Measurements from ENCODE around the gene GALNTL6.

Gene GALNTL6

DNA sequence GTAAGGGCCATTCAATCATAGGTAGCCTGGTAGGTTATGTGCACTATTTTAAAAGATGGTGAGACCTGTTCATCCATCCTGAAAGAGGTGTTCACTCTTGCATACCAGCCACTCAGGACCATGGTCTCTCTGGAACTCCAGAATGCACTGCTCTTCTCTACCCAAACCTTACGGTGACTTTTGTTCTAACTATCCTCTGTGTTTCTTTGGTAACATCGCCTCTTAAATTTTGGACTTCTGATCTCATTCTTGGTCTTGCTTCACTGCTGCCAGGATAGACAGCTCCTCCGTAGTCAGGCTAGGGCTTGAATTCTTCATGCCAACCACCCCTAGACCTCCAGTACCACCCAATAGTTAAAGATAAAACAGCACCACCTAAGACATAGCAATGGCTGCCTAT is 1009.1 kb downstream of the GALNTL6 start:
- no peak overlapping the region for H3K4me3 ChIP-seq (ENCODE audit: low read depth in 1 of 2, low read length in 2 of 2)
- no peaks in the 10 kb centered on the region for H3K27me3 ChIP-seq (ENCODE audit: control insufficient read depth in 1 of 2, insufficient read depth in 2 of 2, low read length in 2 of 2)
- no peaks in the 10 kb centered on the region for H3K36me3 ChIP-seq (ENCODE audit: insufficient read depth, low read length)
- H3K4me1 ChIP-seq (ENCODE audit: insufficient read depth, low read length) = no peaks in the 10 kb centered on the region
- H3K9ac ChIP-seq (ENCODE audit: low read length) = no peak overlapping the region
- H3K9me3 ChIP-seq (ENCODE audit: low read length) = no peaks in the 10 kb centered on the region
- H3K27ac ChIP-seq (ENCODE audit: low read depth, low read length) = no peak overlapping the region

DNA sequence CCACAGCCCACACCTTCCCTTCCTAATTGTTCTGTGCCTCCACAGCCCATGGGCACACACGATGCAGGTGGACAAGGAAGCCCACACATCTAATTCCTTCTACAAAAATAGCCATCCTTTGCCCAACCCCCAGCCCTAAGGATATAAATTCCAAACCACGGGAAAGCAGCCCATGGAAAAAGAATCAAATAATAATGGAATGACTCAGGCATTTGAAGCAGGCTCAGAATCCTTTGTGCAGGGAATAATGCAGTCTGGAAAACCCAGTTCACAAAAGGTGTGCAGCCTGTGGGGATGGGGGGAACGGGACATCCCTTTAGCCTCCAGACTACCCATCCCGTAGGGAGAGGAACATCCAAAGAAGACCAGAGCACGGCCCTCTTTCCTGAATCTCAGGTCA is 1013.1 kb downstream of the GALNTL6 start:
- H3K9me3 ChIP-seq (ENCODE audit: low read length) = no peaks in the 10 kb centered on the region

DNA sequence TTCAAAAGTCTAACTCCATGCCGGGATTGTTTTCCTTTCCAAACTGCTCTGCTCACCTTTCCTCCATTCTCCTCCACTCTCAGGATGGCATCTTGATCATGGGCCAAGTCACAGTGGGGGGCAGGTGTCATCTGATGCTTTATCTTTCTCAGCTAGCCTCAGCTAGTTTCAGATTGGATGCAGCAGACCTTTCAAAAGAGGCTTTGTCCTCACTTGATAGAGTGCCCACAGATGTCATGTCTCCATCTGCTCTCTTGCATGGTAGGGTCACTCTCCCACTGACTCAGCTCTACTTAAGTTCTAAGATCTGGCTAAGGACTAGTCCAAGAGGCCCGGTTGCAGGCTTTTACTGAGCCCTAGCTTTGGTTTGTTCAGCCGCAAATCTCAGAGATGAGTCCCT is 1013.7 kb downstream of the GALNTL6 start:
- Histone ChIP-seq H3K27me3 (ENCODE audit: control insufficient read depth in 1 of 2, insufficient read depth in 2 of 2, low read length in 2 of 2) (no peaks in the 10 kb centered on the region), H3K9me3 (ENCODE audit: low read length) (no peaks in the 10 kb centered on the region), H3K4me1 (ENCODE audit: insufficient read depth, low read length) (no peaks in the 10 kb centered on the region), H3K27ac (ENCODE audit: low read depth, low read length) (no peak overlapping the region), H3K4me3 (ENCODE audit: low read depth in 1 of 2, low read length in 2 of 2) (no peak overlapping the region), H3K9ac (ENCODE audit: low read length) (no peak overlapping the region), H3K36me3 (ENCODE audit: insufficient read depth, low read length) (no peaks in the 10 kb centered on the region)

More for the DNA sequence above, 1013.1 kb downstream of the GALNTL6 start:
- Histone ChIP-seq H3K36me3 (ENCODE audit: insufficient read depth, low read length) (no peaks in the 10 kb centered on the region), H3K27ac (ENCODE audit: low read depth, low read length) (no peak overlapping the region), H3K9ac (ENCODE audit: low read length) (no peak overlapping the region), H3K4me1 (ENCODE audit: insufficient read depth, low read length) (no peaks in the 10 kb centered on the region), H3K27me3 (ENCODE audit: control insufficient read depth in 1 of 2, insufficient read depth in 2 of 2, low read length in 2 of 2) (no peaks in the 10 kb centered on the region), H3K4me3 (ENCODE audit: low read depth in 1 of 2, low read length in 2 of 2) (no peak overlapping the region)

DNA sequence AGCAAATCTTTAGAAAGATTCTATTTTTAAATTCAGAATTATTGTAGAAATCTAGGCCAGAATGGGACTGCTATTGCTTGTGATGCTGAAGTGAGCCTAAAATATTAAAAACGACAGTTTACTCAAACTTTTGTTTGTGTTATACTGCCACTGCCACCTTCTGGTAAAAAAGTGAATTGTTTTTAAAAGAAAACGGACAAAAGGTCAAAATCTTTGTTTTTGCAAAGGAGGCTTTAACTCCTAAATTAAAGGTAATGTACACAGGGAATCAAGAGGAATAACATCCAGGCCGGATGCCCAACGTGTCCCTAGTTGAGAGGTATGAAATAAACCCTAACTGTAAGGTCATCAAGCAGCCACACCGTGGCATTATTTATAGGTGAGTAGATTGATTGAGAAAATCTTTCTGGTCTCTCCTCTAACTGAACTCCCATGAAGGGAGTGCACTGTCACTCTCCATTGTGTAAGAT is 1017.1 kb downstream of the GALNTL6 start:
- H3K36me3 ChIP-seq (ENCODE audit: insufficient read depth, low read length) = no peaks in the 10 kb centered on the region

DNA sequence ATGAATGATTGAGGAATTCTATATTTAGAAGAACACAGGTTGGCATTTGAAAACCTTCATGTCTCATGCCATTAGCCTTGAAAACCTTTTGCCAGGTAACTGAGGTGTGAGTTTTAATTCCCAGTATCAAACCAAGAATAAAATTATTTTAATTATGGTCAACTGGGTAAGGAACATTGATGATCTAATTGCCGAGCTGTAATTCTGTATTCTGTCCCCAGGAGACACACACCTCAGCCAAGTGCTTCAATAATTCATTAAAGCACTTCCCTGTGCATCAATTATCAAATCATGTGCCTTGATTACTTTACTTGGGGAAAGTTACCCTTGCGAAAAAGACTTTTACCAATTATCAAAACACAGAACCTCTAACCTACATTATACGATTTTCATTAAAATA is 1023.5 kb downstream of the GALNTL6 start:
- Histone ChIP-seq H3K27ac (ENCODE audit: low read depth, low read length) (no peak overlapping the region), H3K4me1 (ENCODE audit: insufficient read depth, low read length) (no peaks in the 10 kb centered on the region), H3K9me3 (ENCODE audit: low read length) (no peaks in the 10 kb centered on the region), H3K9ac (ENCODE audit: low read length) (no peak overlapping the region), H3K27me3 (ENCODE audit: control insufficient read depth in 1 of 2, insufficient read depth in 2 of 2, low read length in 2 of 2) (no peaks in the 10 kb centered on the region), H3K36me3 (ENCODE audit: insufficient read depth, low read length) (no peaks in the 10 kb centered on the region), H3K4me3 (ENCODE audit: low read depth in 1 of 2, low read length in 2 of 2) (no peak overlapping the region)

More for the DNA sequence above, 1017.1 kb downstream of the GALNTL6 start:
- no peaks in the 10 kb centered on the region for H3K4me1 ChIP-seq (ENCODE audit: insufficient read depth, low read length)
- H3K9me3 ChIP-seq (ENCODE audit: low read length) = no peaks in the 10 kb centered on the region
- no peak overlapping the region for H3K27ac ChIP-seq (ENCODE audit: low read depth, low read length)
- no peak overlapping the region for H3K4me3 ChIP-seq (ENCODE audit: low read depth in 1 of 2, low read length in 2 of 2)
- H3K9ac ChIP-seq (ENCODE audit: low read length) = no peak overlapping the region
- no peaks in the 10 kb centered on the region for H3K27me3 ChIP-seq (ENCODE audit: control insufficient read depth in 1 of 2, insufficient read depth in 2 of 2, low read length in 2 of 2)

DNA sequence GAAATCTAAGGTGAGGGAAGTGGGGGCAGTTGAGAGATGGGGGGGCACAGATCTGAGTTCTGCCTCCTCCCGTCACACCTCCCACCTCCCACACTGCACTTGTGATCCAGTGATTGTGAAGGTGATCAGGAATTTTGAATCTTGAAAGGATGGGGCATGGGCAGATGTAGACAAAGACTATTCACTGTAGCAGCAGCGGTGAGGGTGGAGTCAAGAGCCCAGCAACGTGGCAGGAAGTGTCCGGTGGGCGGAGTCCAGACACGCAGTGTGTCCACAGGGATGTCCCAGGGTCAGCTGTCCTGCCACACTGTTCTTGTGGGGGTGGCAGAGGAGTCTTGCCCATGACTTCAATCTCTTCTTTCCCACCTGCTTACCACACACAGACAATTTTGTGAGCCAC is 1024.9 kb downstream of the GALNTL6 start:
- no peak overlapping the region for H3K4me3 ChIP-seq (ENCODE audit: low read depth in 1 of 2, low read length in 2 of 2)
- H3K27ac ChIP-seq (ENCODE audit: low read depth, low read length) = no peak overlapping the region
- H3K36me3 ChIP-seq (ENCODE audit: insufficient read depth, low read length) = no peaks in the 10 kb centered on the region
- no peaks in the 10 kb centered on the region for H3K4me1 ChIP-seq (ENCODE audit: insufficient read depth, low read length)
- no peak overlapping the region for H3K9ac ChIP-seq (ENCODE audit: low read length)
- no peaks in the 10 kb centered on the region for H3K9me3 ChIP-seq (ENCODE audit: low read length)
- H3K27me3 ChIP-seq (ENCODE audit: control insufficient read depth in 1 of 2, insufficient read depth in 2 of 2, low read length in 2 of 2) = no peaks in the 10 kb centered on the region

DNA sequence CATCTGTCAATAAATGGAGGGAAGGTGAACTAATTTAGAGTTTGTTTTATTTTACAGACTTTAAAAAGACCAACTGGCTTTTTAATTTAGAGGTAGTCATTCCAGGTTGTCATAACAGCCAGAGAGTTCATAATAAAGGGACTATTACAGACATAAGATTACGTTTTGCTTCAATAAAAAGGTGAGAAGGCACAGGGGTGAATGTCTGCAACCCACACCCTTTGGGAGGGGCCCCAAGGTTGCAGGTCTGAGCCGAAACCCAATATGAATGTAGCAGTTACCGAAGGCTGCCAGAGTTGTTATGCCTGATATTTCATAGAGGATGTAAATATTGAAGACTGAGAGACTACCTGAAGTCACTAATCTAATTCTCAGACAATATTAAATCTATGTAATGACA is 1025.7 kb downstream of the GALNTL6 start:
- Histone ChIP-seq H3K4me1 (ENCODE audit: insufficient read depth, low read length) (no peaks in the 10 kb centered on the region), H3K27me3 (ENCODE audit: control insufficient read depth in 1 of 2, insufficient read depth in 2 of 2, low read length in 2 of 2) (no peaks in the 10 kb centered on the region), H3K9ac (ENCODE audit: low read length) (no peak overlapping the region), H3K4me3 (ENCODE audit: low read depth in 1 of 2, low read length in 2 of 2) (no peak overlapping the region), H3K36me3 (ENCODE audit: insufficient read depth, low read length) (no peaks in the 10 kb centered on the region), H3K9me3 (ENCODE audit: low read length) (no peaks in the 10 kb centered on the region), H3K27ac (ENCODE audit: low read depth, low read length) (no peak overlapping the region)

DNA sequence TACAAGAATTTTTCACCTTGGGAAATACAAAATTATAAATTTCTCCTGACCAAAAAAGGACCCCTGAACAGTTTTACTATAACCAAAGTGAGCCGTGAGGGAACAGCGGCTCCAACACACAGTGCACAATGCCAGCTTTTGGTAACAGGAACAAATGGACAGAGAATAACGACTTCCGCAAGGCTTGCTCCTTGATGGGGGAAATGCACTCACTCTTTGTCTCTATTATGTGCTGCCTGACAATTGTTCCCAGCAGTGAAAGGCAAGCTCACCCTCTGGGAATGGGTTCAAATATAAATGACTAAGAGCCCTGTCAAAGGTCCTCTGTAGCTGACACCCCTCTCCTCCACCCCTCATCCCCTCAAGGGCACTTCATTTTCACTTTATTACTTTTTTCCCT is 1029.6 kb downstream of the GALNTL6 start:
- Histone ChIP-seq H3K4me3 (ENCODE audit: low read depth in 1 of 2, low read length in 2 of 2) (no peak overlapping the region), H3K9ac (ENCODE audit: low read length) (no peak overlapping the region), H3K9me3 (ENCODE audit: low read length) (no peaks in the 10 kb centered on the region), H3K4me1 (ENCODE audit: insufficient read depth, low read length) (no peaks in the 10 kb centered on the region), H3K27me3 (ENCODE audit: control insufficient read depth in 1 of 2, insufficient read depth in 2 of 2, low read length in 2 of 2) (no peaks in the 10 kb centered on the region), H3K36me3 (ENCODE audit: insufficient read depth, low read length) (no peaks in the 10 kb centered on the region), H3K27ac (ENCODE audit: low read depth, low read length) (no peak overlapping the region)

DNA sequence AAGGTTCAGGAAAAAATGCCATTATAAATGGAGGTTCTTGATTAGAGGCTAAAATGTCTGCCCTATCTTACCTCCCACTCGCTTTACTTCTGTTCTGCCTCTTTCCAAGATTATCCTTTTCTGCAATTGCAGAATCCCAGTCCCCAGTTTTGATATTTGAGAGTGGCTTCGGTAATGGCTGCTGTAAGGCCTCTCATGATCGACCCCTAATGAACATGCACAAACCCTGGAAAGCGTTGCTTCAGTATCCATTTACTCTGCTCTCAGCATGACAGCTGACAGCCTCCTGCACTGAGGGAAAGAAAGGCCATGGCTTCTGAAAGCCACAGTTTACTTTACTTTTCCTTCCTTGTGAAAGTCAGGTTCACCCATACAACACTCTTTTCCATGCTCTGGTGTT is 1030.0 kb downstream of the GALNTL6 start:
- H3K9me3 ChIP-seq (ENCODE audit: low read length) = no peaks in the 10 kb centered on the region
- H3K4me1 ChIP-seq (ENCODE audit: insufficient read depth, low read length) = no peaks in the 10 kb centered on the region
- H3K4me3 ChIP-seq (ENCODE audit: low read depth in 1 of 2, low read length in 2 of 2) = no peak overlapping the region
- H3K9ac ChIP-seq (ENCODE audit: low read length) = no peak overlapping the region
- H3K36me3 ChIP-seq (ENCODE audit: insufficient read depth, low read length) = no peaks in the 10 kb centered on the region
- H3K27ac ChIP-seq (ENCODE audit: low read depth, low read length) = no peak overlapping the region
- H3K27me3 ChIP-seq (ENCODE audit: control insufficient read depth in 1 of 2, insufficient read depth in 2 of 2, low read length in 2 of 2) = no peaks in the 10 kb centered on the region

DNA sequence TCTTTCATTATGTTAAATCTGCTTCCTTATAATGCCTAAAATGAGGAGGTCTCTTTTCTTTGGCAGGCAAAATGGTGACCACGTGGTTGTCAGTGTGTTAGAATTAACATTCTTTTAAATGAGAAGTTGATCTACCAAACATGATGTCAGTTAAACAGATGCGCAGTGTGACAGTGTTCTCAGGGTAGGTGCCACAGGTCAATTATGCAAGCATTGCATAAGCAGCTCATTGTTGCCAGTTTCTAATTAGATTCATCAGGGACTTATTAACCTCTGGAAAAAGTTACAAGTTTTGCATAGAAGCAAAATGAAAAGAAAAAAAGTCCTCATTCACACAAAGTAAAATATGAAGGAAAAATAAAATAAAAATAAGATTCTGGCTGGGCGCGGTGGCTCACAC is 1031.4 kb downstream of the GALNTL6 start:
- no peaks in the 10 kb centered on the region for H3K27me3 ChIP-seq (ENCODE audit: control insufficient read depth in 1 of 2, insufficient read depth in 2 of 2, low read length in 2 of 2)
- no peaks in the 10 kb centered on the region for H3K9me3 ChIP-seq (ENCODE audit: low read length)
- no peak overlapping the region for H3K27ac ChIP-seq (ENCODE audit: low read depth, low read length)
- no peak overlapping the region for H3K4me3 ChIP-seq (ENCODE audit: low read depth in 1 of 2, low read length in 2 of 2)
- H3K36me3 ChIP-seq (ENCODE audit: insufficient read depth, low read length) = no peaks in the 10 kb centered on the region
- H3K9ac ChIP-seq (ENCODE audit: low read length) = no peak overlapping the region
- H3K4me1 ChIP-seq (ENCODE audit: insufficient read depth, low read length) = no peaks in the 10 kb centered on the region

DNA sequence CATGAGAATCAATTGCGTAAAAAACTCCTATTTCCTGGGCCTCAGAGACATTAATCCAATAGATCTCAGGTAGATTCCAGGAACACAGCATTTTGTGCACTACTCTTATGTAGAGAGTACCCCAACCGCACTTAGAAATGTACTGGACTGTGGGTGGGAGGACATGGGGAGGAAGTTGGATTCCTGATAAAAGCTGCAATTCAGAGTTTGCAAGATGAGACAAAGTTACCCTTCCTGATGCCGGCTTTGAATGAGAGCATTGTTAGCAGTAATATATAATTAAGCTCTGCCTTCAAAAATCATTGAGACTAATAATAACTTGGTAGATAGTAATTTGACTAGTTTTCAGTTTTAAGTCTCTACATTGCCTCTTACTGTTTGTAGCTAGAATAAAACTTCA is 1032.1 kb downstream of the GALNTL6 start:
- H3K4me1 ChIP-seq (ENCODE audit: insufficient read depth, low read length) = no peaks in the 10 kb centered on the region
- no peaks in the 10 kb centered on the region for H3K27me3 ChIP-seq (ENCODE audit: control insufficient read depth in 1 of 2, insufficient read depth in 2 of 2, low read length in 2 of 2)
- H3K9me3 ChIP-seq (ENCODE audit: low read length) = no peaks in the 10 kb centered on the region
- no peaks in the 10 kb centered on the region for H3K36me3 ChIP-seq (ENCODE audit: insufficient read depth, low read length)
- no peak overlapping the region for H3K27ac ChIP-seq (ENCODE audit: low read depth, low read length)
- H3K9ac ChIP-seq (ENCODE audit: low read length) = no peak overlapping the region
- no peak overlapping the region for H3K4me3 ChIP-seq (ENCODE audit: low read depth in 1 of 2, low read length in 2 of 2)

DNA sequence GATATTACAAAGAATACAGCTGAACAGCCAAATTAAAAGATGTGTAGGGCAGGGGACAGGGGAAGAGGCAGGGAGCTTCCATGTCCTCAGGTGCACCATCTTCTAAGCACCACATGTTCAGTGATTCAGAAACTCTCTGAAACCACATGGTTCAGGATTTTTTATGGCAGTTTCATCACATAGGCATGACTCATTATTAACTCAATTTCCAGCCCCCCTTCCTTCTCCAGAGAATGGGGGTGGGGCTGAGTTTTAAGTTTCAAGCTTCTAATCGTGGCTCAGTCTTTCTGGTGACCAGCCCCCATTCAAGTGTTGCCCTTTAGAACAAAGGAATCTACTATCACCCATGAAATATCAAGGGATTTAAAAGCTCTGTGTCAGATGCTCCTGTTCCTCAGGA is 1037.6 kb downstream of the GALNTL6 start:
- H3K4me3 ChIP-seq (ENCODE audit: low read depth in 1 of 2, low read length in 2 of 2) = no peak overlapping the region
- H3K4me1 ChIP-seq (ENCODE audit: insufficient read depth, low read length) = no peaks in the 10 kb centered on the region
- H3K27ac ChIP-seq (ENCODE audit: low read depth, low read length) = no peak overlapping the region
- H3K9me3 ChIP-seq (ENCODE audit: low read length) = no peaks in the 10 kb centered on the region
- no peak overlapping the region for H3K9ac ChIP-seq (ENCODE audit: low read length)
- H3K27me3 ChIP-seq (ENCODE audit: control insufficient read depth in 1 of 2, insufficient read depth in 2 of 2, low read length in 2 of 2) = no peaks in the 10 kb centered on the region
- H3K36me3 ChIP-seq (ENCODE audit: insufficient read depth, low read length) = no peaks in the 10 kb centered on the region

Data from muscle layer of colon (tissue), 2 donors.